ENCODE measurements around the gene NOX5.

GRCh38 chr15:69067296-69067695 is 52.8 kb downstream of the NOX5 start:
- TF ChIP-seq POLR2A (IDR thresholded peaks at IDR 0.05; ENCODE audit: borderline replicate concordance, extremely low read depth, insufficient read depth, insufficient read length) (no peak), CTCF (IDR thresholded peaks at IDR 0.05 in 2 of 3, conservative IDR thresholded peaks at IDR 0.05 in 1 of 3; ENCODE audit: borderline replicate concordance in 1 of 3, insufficient read depth in 1 of 3, low read depth in 2 of 3, low read length in 2 of 3) (no peak), CEBPB (IDR thresholded peaks at IDR 0.05; ENCODE audit: low read depth) (no peak), TCF7L2 (IDR thresholded peaks at IDR 0.05; ENCODE audit: borderline replicate concordance, extremely low read depth, insufficient read depth, insufficient read length) (no peak), FOSL1 (IDR thresholded peaks at IDR 0.05; ENCODE audit: low read depth) (no peak), EGR1 (IDR thresholded peaks at IDR 0.05; ENCODE audit: low read depth) (no peak), ELF1 (IDR thresholded peaks at IDR 0.05; ENCODE audit: borderline replicate concordance, low read depth) (no peak), POLR2AphosphoS5 (IDR thresholded peaks at IDR 0.05; ENCODE audit: low read depth, low read length) (no peak), MAX (IDR thresholded peaks at IDR 0.05) (no peak), JUND (IDR thresholded peaks at IDR 0.05) (no peak)
